PFSK-1 (cell line): ENCODE results near the gene ESYT2.

Source experiments
- FOXP2 ChIP-seq: optimal IDR thresholded peaks from 2 replicates; pipeline ENCODE3; 2011; ENCODE audit warnings: borderline replicate concordance, control low read depth, inconsistent platforms; ENCODE audit not compliant: insufficient read depth; ENCODE audit errors: extremely low read length, extremely low read depth
- POLR2AphosphoS5 ChIP-seq: IDR thresholded peaks from 2 replicates; pipeline ENCODE4 v1.6.1; 2012; ENCODE audit warnings: low read depth, mild to moderate bottlenecking, control low read depth, low read length, moderate library complexity
- REST ChIP-seq, 2 experiments: IDR thresholded peaks; 2 replicates each; pipeline versions ENCODE4 v1.6.1 to v1.8.0; 2011 to 2012; ENCODE audit warnings: low read depth in 2 of 2, low read length in 2 of 2, control low read depth in 1 of 2, inconsistent platforms in 1 of 2, mild to moderate bottlenecking in 1 of 2, moderate library complexity in 1 of 2; ENCODE audit not compliant: insufficient read depth in 1 of 2
- SIN3A ChIP-seq: IDR thresholded peaks from 2 replicates; pipeline ENCODE4 v1.6.1; 2012; ENCODE audit warnings: mild to moderate bottlenecking, low read length, moderate library complexity, borderline replicate concordance; ENCODE audit not compliant: insufficient read depth
- TAF1 ChIP-seq: IDR thresholded peaks from 2 replicates; pipeline ENCODE4 v1.6.1; 2012; ENCODE audit warnings: low read length, control low read depth, borderline replicate concordance; ENCODE audit not compliant: insufficient read depth

ESYT2 gene

GRCh38 chr7:158741294-158741666 lies 88.0 kb downstream of the ESYT2 start:
- no peak for TF ChIP-seq TAF1

GRCh38 chr7:158740657-158741293 lies 88.5 kb downstream of the ESYT2 start:
- TF ChIP-seq POLR2AphosphoS5 (no peak), SIN3A (no peak), REST (IDR thresholded peaks at IDR 0.05; ENCODE audit: insufficient read depth in 1 of 2, low read depth in 2 of 2, low read length in 2 of 2) (no peak), FOXP2 (no peak), TAF1 (no peak)

- TF ChIP-seq POLR2AphosphoS5, result no peak
- TF ChIP-seq FOXP2, result peak; percentile 41
- no peak for TF ChIP-seq TAF1
These were observed 89.2 kb downstream of the ESYT2 start for GRCh38 chr7:158740013-158740656.

- TF ChIP-seq TAF1, result no peak
- no peak for TF ChIP-seq REST (IDR thresholded peaks at IDR 0.05; ENCODE audit: insufficient read depth in 1 of 2, low read depth in 2 of 2, low read length in 2 of 2)
- no peak for TF ChIP-seq FOXP2
- TF ChIP-seq POLR2AphosphoS5, result no peak
- no peak for TF ChIP-seq SIN3A
These were observed 90.5 kb downstream of the ESYT2 start for GRCh38 chr7:158738841-158739240.

- TF ChIP-seq SIN3A (no peak), FOXP2 (no peak), REST (IDR thresholded peaks at IDR 0.05; ENCODE audit: insufficient read depth in 1 of 2, low read depth in 2 of 2, low read length in 2 of 2) (no peak), POLR2AphosphoS5 (no peak), TAF1 (no peak)
These were observed 92.1 kb downstream of the ESYT2 start for GRCh38 chr7:158737064-158737695.

- TF ChIP-seq POLR2AphosphoS5 (no peak), SIN3A (no peak), REST (IDR thresholded peaks at IDR 0.05; ENCODE audit: insufficient read depth in 1 of 2, low read depth in 2 of 2, low read length in 2 of 2) (no peak), FOXP2 (no peak), TAF1 (no peak)
These were observed 93.4 kb downstream of the ESYT2 start for GRCh38 chr7:158735935-158736334.
